ENCODE data around the gene SCD. TPM values are rescaled to one million over a fixed set of nuclear protein-coding genes. Genes with fewer than 3 reads are reported as not detected.

Gene SCD
- total RNA-seq, 2 donors from 2014 or later: 14.3 to 128 TPM

- ATAC-seq (peak; percentile 19), DNase-seq (no peak)
- H3K27me3 ChIP-seq: no peaks in the 10 kb centered on the region
- 22 to 34% methylated on average over 2 of the region's 2 CpGs for WGBS, 2 donors
- intact Hi-C loops (cut with DNase I): no loop called here
- no peaks in the 10 kb centered on the region for H3K36me3 ChIP-seq (replicated peaks in 1 of 2; ENCODE audit: insufficient read depth in 1 of 2, low read depth in 2 of 2)
- peaks cover 17% of the 10 kb centered on the region for H3K4me1 ChIP-seq
- no peaks in the 10 kb centered on the region for H3K9me3 ChIP-seq
- H3K27ac ChIP-seq: peak overlapping the region in 3 of 4 donors; percentile 11 to 47 (median 36)
- no peak overlapping the region for H3K4me3 ChIP-seq
- no peak for TF ChIP-seq CTCF (IDR thresholded peaks at IDR 0.05)
- TF ChIP-seq POLR2A (IDR thresholded peaks at IDR 0.05): no peak
These were observed 12.0 kb downstream of the SCD start for GRCh38 chr10:100359030-100359432.

- H3K36me3 ChIP-seq (replicated peaks in 1 of 2; ENCODE audit: insufficient read depth in 1 of 2, low read depth in 2 of 2): no peaks in the 10 kb centered on the region
- H3K27me3 ChIP-seq: no peaks in the 10 kb centered on the region
- no peaks in the 10 kb centered on the region for H3K9me3 ChIP-seq
- intact Hi-C loops (cut with DNase I): no loop called here
- peak; percentile 66 for ATAC-seq
- H3K4me1 ChIP-seq: peaks cover 23% of the 10 kb centered on the region
- no peak for TF ChIP-seq CTCF (IDR thresholded peaks at IDR 0.05)
- TF ChIP-seq POLR2A (IDR thresholded peaks at IDR 0.05): no peak
- WGBS, 2 donors: 4 to 11% methylated on average over 3 of the region's 3 CpGs
- DNase-seq: peak in 3 of 4 donors; percentile 34 to 73 (median 55)
- H3K27ac ChIP-seq: peak overlapping the region in 3 of 4 donors; percentile 11 to 47 (median 36)
- no peak overlapping the region for H3K4me3 ChIP-seq
These were observed 12.6 kb downstream of the SCD start for GRCh38 chr10:100359529-100360150.

- Histone ChIP-seq H3K36me3 (replicated peaks in 1 of 2; ENCODE audit: insufficient read depth in 1 of 2, low read depth in 2 of 2) (no peaks in the 10 kb centered on the region), H3K4me3 (no peak overlapping the region), H3K9me3 (no peaks in the 10 kb centered on the region), H3K27ac (peak overlapping the region in 1 of 4 donors; percentile 47), H3K27me3 (no peaks in the 10 kb centered on the region), H3K4me1 (peaks cover 29% of the 10 kb centered on the region)
- TF ChIP-seq POLR2A (IDR thresholded peaks at IDR 0.05): no peak
- no peak for TF ChIP-seq CTCF (IDR thresholded peaks at IDR 0.05)
- 61 to 62% methylated on average over 6 of the region's 6 CpGs for WGBS, 2 donors
- intact Hi-C loops (cut with DNase I): no loop called here
- DNase-seq (no peak), ATAC-seq (no peak)
These were observed 13.2 kb downstream of the SCD start for GRCh38 chr10:100360234-100360633.

GRCh38 chr10:100362570-100363496 lies 15.8 kb downstream of the SCD start:
- Histone ChIP-seq H3K9me3 (no peaks in the 10 kb centered on the region), H3K27me3 (no peaks in the 10 kb centered on the region), H3K27ac (no peak overlapping the region), H3K36me3 (replicated peaks in 1 of 2; ENCODE audit: insufficient read depth in 1 of 2, low read depth in 2 of 2) (no peaks in the 10 kb centered on the region), H3K4me1 (peaks cover 37% of the 10 kb centered on the region), H3K4me3 (no peak overlapping the region)
- intact Hi-C loops (cut with DNase I): no loop called here
- DNase-seq (no peak), ATAC-seq (no peak)
- TF ChIP-seq CTCF (IDR thresholded peaks at IDR 0.05) (no peak), POLR2A (IDR thresholded peaks at IDR 0.05) (no peak)
- WGBS, 2 donors: 80 to 85% methylated on average over 5 to 6 of the region's 6 CpGs
